DMS153 (cell line): ENCODE data around the gene GXYLT1.
A peak's percentile ranks its signal among the peaks of the same experiment; 100 is the strongest.
"Not testable (repeated sequence)": the region's sequence is repeated elsewhere in the genome, so short reads cannot be mapped to it uniquely, and the experiment has no call there.

Experiments
- DNase-seq: peaks from one replicate; lab custom pipeline; 2025; lab: John Stamatoyannopoulos, UW

Gene GXYLT1

DNA sequence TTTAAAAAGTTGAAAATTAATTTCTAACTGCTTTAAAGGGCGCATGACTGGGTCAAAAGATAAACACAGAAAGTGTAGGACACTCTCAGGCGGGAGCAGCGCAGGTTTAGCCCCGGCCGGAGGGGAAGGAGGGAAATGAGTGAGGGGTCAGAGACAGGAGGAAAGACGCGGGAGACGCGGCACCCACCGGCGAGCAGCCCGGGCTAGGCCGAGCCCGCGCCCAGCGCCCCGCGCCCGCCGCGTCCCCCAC, 591 bp downstream of the GXYLT1 start:
- no peak for DNase-seq

DNA sequence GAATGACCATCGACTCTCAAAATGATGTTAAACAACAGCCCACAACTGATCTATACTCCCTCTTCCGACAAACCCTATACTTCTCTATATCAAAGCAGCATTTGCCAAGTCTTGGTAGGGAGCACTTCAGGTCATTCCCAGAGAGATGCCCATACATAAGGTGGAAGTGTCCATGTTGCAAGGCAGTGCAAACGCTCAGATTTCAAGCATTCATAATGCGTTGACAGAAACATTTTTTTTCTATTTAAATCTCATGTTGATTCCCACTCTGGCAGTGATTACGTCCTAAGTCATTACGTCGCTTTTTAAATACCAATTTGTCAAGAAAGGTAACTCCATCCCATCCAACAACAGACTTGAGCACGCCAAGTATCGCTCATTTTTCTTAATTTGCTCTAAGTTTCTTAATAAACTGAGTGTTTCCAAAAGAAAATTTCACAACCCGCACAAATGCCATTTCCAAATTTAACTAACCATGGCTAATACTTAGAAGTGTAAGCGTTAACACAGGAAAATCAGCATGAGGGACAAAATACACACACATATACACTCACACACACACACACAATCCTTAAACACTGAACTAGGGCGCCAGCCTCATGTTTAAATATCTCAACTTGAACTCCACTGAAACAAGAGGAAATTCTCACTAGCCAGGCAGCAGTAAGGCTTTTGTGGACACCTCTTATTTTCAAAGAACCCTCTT, 1.1 kb downstream of the GXYLT1 start:
- DNase-seq: no peak

DNA sequence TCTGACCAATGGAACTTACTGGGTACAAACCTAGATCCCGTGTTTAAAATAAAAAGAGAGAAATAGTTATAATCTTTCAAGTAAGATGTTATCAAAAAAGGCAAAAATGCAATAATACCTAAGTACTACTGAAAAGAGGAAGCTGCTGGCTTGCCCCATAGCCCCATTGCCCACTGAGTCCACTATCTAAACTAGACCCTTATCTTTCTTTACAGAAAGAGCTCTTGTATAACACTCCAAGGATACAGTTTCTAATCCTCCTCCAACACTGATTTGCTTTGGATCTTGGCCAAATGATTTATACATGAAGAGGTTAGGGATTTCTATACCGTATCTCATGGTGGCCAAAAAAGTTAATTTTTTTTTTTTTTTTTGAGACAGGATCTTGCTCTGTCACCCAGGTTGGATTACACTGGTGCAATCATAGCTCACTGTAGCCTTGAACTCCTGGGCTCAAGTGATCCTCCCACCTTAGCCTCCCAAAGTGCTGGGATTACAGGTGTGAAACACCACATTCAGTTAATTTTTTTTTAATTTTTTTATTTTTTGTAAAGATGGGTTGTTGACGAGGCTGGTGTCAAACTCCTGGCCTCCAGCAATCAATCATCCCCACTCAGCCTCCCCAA, 2.6 kb downstream of the GXYLT1 start:
- DNase-seq: no peak

DNA sequence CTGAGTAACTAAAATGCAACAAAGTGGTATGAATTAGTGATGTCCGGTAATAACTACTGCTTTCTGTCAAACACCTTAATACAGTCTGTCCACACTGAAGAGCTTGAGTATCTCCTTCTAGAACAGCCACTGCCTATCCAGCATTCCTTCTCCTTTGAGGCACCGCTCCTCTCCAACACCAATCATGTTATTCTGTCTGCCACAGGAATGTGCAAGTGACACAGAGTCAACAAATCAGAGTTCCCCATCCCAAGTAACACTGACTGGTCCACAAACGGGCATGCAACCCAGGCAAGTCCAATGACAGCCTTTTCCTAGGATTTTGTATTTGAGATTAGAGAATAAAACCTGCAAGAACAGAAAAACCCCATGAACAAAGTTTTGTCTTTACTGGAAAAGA, 3.8 kb downstream of the GXYLT1 start:
- DNase-seq: no peak

DNA sequence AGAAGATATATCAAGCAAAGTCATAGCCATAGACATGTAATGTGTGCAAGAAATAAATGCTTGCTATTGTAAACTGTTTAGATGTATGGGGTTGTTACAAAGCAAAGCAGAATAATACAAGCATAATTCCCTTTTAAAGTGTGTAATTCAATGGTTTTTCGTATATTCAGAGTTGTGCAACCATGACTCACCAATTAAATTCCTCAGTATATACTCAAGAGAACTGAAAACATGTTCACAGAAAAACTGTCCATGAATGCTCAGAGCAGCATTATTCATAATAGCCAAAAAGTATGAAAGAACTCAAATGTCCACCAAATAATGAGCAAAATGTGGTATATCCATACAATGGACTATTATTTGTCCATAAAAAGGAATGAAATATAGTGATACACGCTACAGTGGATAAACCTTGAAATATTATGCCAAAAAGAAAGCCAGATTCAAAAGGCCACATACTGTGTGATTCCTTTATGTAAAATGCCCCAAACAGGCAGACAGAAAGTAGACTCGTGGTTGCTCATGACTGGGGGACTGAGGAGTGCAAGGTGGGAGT, 9.3 kb downstream of the GXYLT1 start:
- no peak for DNase-seq

DNA sequence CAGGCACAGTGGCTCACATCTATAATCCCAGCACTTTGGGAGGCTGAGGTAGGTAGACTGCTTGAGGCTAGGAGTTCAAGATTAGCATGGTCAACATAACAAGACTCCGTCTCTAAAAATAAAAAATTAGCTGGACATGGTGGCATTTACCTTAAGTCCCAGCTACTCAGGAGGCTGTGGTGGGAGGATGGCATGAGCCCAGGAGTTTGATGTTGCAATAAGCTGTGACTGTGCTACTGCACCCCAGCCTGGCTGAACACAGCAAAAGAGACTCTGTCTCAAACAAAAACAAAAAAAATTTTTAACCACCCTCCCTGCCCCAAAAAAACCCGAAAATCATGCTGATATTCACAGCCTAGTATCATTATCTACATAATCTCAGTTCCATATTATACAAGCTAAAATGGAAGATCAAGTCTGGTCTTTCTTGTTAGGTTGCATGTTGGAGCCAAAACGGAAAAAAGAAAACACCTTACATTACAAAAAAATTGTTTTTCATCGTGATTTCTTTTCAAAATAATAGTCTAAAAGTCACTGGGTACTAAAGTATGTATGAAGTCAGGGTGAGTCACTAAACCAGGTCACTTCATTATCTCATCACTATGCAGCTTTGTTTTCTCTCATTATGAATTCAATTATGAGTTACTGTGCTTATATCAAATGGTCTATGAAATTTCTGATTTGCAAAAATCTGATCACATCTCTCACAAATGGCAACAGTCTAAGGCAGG, 13.8 kb downstream of the GXYLT1 start:
- DNase-seq: no peak

DNA sequence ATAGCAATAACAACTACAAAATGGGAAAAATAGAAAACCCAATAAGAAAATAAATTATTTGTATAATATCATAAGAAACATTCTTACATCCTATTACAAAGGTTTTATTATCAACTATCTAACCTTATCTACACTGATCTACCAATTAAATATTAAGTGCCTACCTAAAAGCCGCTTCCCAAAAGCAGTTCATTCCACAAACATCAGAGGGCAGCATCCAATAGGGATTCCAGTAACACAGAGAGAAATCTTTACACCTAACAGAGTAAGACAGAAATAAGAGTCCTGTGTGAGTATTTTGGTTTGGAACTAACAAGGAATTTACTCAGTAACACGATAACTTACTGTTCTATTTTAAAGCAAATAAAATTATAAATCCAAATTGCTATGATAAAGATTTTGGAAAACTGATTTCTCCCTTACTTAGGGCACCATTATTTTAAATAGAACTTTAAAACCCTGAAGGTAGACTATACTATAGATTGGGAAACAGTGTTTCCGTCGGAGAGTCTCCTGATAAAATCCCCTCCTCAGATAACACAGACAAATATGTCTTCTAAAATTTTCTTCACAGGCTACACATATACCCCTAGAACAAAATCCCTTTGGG, 15.0 kb downstream of the GXYLT1 start:
- DNase-seq: peak; percentile 15

DNA sequence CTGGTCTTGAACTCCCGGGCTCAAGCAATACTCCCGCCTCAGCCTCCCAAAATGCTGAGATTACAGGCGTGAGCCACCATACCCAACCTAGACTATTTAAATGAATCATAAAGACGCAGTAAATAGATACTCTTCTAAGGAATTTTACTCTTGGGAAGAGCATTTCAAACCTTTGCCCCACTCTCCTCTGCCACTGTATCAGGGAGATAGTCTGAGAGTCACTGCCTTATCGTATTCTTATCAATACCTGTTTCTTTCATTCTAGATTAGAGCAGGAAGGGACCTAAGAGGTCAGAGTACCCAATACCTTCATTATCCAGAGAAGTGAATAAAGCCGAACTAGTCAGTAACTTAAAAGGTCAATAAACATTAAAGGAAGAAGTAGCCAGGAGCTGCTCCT, 15.8 kb downstream of the GXYLT1 start:
- DNase-seq: no peak

DNA sequence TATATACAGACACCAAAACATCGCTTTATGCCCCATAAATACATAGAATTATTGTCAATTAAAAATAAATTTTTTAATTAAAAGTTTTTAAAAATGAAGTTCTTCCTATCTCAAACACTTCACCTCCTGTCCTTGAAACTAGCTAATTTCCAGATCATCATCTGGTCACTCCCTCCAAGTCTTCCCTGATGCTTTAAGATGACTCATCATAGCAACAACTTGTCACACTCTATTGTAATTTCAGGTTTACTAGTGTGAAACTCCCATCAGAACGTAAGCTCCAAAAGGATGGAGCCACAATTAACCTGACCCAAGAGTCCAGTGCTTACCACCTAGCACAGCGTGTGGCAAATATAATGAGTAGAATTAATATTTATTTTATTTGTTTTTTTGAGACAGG, 16.3 kb downstream of the GXYLT1 start:
- DNase-seq: no peak

DNA sequence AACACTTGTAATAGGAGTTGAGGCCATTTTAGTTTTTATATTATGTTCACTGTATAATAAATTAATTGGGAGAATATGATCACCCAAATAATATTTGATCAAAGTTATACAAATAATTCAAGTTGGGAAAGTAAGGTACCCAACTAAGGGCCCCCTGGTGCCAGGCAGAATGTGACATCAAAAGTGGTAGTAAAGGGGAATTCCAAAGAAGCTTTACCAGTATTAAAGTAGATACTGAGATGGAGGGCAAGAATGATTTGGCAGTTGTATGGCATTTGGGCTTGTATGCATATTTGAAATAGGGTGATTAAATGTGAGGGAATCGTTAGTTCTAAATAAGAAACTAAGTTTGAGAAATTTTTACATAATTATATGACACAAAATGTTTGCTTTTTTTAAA, 17.7 kb downstream of the GXYLT1 start:
- DNase-seq: no peak

DNA sequence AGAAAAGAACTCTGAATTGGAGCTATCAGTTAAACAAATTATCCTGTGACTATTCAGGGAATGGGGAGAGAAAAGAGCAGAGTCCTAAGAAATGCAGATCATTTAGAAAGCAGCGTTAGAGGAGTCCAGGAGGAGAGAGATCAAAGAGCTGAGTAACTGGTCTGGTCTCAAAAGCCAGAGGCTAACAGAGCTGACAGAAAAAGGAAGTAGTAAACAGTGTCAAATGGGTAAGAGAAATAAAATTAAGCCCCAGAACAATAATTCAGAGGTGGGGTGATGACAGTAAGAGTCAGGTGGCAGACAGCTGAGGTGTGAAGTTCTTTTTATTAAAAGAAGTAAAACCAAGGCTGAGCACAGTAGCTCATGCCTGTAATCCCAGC, 19.3 kb downstream of the GXYLT1 start:
- DNase-seq: no peak

DNA sequence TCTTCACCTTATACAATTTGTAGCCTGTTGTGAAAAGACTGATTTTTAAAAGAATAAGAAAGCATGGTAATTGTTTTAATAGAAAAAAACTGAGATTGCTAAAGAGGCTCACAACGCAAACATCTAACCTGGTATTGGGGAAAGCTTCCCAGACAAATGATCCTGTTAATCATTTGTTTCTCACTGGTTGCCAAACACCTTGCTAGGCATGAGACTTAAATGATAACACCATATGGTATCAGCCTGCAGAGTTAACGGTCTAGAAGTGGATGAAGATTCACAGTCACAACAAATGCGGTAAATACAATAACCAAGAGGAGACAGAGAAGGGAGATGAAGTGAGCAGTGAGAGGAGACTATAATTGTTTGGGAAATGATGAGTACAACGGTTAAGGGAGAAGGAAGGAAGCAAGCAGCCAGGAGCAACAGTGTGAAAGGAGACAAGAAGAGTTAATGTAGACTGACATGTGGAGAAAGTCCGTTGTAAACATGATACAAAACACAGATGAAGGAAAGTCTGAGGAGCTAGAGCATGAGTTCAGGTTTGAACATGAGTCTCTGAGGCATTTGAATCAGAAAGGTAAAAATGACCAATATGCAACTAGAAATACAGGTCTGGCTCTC, 19.8 kb downstream of the GXYLT1 start:
- DNase-seq: no peak

DNA sequence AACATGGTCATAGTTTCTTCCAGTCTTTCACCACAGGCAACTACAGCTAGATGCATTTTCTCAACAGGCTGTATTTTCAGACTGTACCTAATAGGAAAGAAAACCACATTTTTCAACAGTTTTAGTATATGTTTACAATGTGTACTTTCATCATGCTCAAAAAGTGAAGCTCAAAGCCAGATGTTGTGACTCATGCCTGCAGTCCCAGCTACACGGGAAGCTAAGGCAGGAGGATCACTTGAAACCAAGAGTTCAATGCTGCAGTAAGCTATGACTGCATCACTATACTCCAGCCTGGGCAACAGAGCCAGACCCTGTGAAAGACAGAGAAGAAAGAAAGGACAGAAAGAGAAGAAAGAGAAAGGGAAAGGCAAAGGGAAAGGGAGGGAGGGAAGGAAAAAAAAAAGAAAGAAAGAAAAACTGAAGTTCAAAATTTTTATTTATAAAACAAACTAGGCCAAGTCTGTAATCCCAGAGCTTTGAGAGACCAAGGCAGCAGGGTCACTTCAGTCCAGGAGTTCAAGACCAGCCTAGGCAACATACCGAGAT, 25.5 kb downstream of the GXYLT1 start:
- DNase-seq: no peak

DNA sequence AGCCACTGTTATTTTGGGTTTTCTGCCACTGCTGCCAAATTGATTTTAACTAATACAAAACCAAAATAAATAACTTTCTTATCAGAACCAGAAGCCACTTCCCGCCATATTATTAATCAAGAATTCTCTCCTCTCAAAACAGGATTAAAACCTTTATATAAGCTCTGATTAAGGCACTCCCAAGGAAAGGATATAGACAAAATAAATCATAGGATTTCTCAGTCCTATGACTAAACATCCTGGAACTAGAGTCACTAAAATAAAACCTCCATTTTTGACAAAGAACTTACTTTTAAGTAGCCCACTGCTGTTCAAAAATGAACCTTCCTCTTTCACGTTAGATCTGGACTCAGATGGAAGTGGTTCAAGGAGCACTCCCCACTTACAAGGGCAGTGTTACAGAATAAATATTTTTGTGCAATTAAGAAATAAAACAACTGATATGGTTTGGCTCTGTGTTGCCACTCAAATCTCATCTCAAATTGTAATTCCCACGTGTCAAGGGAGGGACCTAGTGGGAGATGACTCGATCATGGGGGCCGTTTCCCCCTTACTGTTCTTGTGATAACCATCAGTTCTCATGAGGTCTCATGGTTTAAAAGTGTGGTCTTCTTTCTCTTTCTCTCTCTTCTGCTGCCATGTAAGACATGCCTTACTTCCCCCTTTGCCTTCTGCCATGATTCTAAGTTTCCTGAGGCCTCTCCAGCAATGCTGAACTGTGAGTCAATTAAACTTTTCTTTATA, 26.4 kb downstream of the GXYLT1 start:
- no peak for DNase-seq

DNA sequence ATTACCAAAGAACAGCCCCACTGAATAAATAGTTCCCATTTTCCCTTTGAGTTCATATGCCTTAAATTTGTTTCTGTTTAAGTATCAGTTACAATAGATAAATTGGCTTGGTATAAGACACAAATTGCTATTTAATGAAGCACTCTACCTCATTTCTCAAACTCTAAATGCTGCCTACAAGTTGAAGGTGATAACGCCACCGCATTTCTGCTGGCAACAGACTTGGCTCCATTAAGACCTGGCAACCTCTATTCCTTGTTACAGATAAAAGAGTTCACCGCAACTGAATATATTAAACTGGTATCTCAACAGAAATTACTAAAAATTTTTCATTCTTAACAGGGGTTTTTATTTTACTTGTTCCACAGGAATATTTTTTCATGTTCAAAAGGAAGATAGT, 35.6 kb downstream of the GXYLT1 start:
- no peak for DNase-seq

DNA sequence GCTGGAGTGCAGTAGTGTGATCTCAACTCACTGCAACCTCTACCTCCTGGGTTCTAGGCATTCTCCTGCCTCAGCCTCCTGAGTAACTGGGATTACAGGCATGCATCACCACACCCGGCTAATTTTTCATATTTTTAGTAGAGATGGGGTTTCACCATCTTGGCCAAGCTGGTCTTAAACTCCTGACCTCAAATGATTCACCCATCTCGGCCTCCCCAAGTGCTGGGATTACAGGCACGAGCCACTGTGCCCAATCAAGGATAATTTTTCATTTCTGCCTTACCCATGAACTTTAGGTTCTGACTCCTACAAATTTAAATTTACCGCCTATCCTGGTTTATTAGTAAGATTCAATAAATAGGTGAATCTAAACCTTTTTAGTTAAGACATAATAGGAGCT, 37.9 kb downstream of the GXYLT1 start:
- not testable (repeated sequence) for DNase-seq

DNA sequence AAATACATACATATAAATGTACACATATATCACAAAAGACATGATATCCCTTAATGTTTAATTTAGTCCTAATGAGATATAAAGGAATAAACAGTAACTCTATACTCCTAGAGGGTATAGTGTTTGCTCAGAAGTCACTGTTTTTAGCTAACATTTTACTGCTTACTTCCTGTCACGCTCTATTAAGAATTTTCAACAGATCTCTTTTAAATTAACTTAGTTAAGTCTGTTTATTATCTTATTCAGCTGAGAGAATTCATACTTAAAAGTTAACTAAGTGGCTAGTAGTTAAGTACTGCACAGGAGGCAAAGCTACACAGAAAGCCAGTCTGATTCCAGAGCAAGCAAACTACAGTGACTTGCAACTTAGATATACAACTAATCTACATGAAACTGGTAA, 39.9 kb downstream of the GXYLT1 start:
- no peak for DNase-seq

DNA sequence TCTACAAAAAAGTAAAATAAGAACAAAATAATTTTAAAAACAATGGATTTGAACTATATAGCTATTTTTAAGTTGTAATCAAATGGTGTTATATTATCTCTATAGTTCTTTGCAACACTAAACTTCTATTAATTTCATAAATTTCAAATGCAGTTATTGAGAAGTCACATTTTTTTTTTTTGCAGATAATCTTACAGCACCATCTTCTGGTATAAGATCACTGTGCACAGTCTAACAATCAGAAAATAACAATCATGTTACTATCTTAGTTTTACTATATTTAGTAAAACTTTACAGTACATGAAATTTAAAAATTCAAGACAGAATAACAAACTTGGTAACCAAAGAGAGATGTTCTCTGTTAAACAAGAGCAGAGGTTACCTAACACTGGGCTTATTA, 40.6 kb downstream of the GXYLT1 start:
- DNase-seq: no peak

DNA sequence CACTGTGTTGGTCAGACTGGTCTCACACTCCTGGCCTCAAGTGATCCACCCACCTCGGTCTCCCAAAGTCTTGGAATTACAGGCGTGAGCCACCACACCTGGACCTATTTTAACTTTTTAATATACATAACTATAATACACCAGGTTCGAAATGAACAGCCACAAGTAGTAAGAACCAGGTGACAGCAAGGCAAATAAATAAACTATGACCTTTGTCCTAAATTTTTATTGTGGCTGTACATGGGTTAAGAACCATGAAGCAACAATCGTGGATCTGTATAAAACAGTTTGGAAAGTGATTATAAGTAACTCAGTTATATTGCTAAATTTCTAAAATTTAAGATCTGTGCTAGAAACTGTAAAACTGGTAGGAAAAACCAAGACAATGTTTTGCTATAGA, 41.5 kb downstream of the GXYLT1 start:
- DNase-seq: no peak

DNA sequence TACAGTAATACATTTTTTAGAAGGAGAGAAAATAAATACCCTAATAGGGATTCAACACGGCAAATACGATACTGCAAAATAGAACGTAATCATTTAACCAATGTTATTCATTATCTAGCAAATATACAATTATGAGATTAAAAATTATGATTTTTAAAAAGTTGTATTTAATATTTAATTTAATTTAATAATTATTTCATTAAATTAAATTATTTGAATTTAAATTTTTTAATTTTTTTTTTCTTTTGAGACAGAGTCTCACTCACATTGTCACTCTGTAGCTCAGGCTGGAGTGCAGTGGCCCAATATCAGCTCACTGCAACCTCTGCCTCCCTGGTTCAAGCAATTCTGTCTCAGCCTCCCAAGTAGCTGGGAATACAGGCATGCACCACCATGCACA, 42.0 kb downstream of the GXYLT1 start:
- DNase-seq: no peak

DNA sequence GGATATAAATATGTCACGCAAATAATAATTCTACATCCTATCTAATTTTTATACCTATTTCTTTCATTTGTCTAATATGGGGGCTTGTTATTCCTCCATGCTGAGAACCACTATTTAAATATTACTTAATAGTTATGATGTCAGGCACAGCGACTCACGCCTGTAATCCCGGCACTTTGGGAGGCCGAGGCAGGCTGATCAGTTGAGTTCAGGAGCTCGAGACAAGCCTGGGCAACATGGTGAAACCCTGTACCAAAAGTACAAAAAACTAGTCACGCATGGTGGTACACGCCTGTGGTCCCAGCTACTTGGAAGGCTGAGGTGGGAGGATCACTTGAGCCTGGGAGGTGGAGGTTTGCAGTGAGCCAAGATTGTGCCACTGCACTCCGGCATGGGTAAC, 45.2 kb downstream of the GXYLT1 start:
- DNase-seq: no peak

DNA sequence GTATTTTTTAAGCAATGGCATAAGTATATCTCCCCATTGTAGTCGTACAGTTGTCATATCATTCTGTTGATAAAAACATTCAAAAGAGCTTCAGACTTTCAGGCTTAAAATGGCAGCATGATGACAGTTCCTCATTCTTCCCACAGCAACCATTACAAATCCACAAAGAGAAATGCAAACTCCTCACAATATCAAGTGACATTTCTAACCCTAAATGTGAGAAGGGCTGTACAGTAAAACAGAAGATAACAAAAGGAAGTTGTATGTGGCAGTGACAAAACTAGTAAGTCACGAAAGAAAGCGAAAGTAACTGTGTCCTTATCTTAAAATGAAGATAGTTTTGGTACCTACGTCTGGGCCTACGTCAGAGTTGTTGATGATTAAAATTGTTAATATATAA, 46.7 kb downstream of the GXYLT1 start:
- no peak for DNase-seq
